ENCODE data around the gene PLD2. TPM values are rescaled to one million over a fixed set of nuclear protein-coding genes. Genes with fewer than 3 reads are reported as not detected.

Gene PLD2
- total and polyA plus RNA-seq, 8 donors, result 11.7 to 26.1 (median 17.9) TPM

DNA sequence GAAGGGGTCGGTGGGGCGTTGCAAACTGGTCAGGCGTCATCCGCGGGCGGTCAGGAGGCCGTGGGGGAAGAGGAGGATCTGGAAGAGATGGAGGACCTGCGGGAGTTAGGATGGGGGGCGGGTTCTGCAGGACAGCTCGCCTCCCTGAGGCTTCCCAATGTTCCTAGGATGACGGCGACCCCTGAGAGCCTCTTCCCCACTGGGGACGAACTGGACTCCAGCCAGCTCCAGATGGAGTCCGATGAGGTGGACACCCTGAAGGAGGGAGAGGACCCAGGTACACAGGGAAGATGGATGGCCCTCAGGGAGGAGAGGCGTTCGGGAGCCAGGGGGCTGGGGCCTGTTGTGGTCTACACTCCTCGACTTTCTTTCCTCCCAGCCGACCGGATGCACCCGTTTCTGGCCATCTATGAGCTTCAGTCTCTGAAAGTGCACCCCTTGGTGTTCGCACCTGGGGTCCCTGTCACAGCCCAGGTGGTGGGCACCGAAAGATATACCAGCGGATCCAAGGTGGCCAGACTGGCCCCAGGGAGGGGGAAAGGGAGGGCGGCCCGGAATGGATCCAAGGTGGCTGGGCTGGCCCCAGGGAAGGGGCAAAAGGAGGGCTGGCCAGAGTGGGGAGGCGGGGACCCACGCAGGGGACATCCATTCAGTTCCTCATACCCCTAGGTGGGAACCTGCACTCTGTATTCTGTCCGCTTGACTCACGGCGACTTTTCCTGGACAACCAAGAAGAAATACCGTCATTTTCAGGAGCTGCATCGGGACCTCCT is 839 bp downstream of the PLD2 start:
- Histone ChIP-seq H3K27me3 (no peaks in the 10 kb centered on the region), H3K4me1 (peaks cover 0 to 12% (median 6%) of the 10 kb centered on the region in 3 donors), H3K9me3 (no peaks in the 10 kb centered on the region), H3K36me3 (no peaks in the 10 kb centered on the region), H3K27ac (peak overlapping the region in 1 of 4 donors; percentile 41), H3K4me3 (peak overlapping the region; percentile 58 to 78 (median 73))
- ATAC-seq (peak; percentile 3 to 23 (median 16)), DNase-seq (peak in 3 of 6 donors; percentile 61 to 75 (median 62)), FAIRE-seq (no peak)
- TF ChIP-seq, protein P1, sequence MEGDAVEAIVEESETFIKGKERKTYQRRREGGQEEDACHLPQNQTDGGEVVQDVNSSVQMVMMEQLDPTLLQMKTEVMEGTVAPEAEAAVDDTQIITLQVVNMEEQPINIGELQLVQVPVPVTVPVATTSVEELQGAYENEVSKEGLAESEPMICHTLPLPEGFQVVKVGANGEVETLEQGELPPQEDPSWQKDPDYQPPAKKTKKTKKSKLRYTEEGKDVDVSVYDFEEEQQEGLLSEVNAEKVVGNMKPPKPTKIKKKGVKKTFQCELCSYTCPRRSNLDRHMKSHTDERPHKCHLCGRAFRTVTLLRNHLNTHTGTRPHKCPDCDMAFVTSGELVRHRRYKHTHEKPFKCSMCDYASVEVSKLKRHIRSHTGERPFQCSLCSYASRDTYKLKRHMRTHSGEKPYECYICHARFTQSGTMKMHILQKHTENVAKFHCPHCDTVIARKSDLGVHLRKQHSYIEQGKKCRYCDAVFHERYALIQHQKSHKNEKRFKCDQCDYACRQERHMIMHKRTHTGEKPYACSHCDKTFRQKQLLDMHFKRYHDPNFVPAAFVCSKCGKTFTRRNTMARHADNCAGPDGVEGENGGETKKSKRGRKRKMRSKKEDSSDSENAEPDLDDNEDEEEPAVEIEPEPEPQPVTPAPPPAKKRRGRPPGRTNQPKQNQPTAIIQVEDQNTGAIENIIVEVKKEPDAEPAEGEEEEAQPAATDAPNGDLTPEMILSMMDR (IDR thresholded peaks at IDR 0.05), result no peak
- intact Hi-C loops (cut with DNase I), result no loop called here
- 20 to 27% methylated on average over 32 of the region's 32 CpGs for WGBS, 2 donors

DNA sequence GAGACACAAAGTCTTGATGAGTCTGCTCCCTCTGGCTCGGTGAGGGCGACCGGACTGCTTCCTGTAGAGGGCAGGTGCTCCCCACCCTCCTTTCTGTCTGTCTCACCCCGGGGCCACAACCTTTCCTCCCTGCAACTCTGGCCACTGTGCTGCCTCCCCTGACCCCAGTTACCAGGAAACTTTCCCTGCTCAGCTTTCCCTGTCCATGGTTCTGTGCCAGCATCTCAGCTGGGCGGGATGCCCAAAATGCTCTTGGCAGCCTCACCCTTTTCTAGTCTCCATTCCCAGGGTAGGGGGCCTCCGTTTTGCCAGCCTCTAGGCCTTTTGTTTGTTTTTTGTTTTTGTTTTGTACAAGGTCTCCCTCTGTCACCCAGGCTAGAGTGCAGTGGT is 1.4 kb downstream of the PLD2 start:
- peaks cover 0 to 12% (median 6%) of the 10 kb centered on the region in 3 donors for H3K4me1 ChIP-seq
- intact Hi-C loops (cut with DNase I), result no loop called here
- no peaks in the 10 kb centered on the region for H3K9me3 ChIP-seq
- ATAC-seq, result peak in 3 of 4 donors; percentile 37 to 44 (median 38)
- no peaks in the 10 kb centered on the region for H3K27me3 ChIP-seq
- WGBS, 2 donors, result 24 to 25% methylated on average over 6 of the region's 6 CpGs
- FAIRE-seq, result no peak
- H3K4me3 ChIP-seq, result peak overlapping the region in 1 of 4 donors; percentile 78
- DNase-seq, result peak; percentile 45 to 82 (median 78)
- TF ChIP-seq, protein P1 (IDR thresholded peaks at IDR 0.05), result no peak
- H3K36me3 ChIP-seq, result no peaks in the 10 kb centered on the region
- no peak overlapping the region for H3K27ac ChIP-seq

DNA sequence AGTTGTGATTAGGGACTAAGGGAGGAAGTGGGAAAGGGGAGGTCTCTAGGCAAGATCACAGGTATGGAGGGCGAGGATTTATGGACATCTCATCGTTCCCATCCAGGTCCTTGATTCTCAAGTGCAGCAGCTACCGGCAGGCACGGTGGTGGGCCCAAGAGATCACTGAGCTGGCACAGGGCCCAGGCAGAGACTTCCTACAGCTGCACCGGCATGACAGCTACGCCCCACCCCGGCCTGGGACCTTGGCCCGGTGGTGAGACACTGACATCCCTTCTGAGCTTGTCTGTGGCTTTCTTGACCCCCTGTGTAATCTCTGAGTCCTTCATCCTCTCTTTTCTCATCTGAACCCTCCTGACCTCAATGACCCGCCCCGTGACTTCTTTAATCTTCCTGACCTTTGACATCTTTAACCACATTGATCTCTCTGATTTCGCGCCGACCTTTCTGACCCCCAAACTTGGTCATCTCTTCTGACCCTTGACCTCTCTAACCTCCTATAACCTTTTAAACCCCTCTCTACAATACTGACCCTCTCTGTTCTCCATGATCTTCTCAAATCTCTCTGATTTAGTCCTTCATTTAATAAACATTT is 3.8 kb downstream of the PLD2 start:
- peak in 1 of 6 donors; percentile 66 for DNase-seq
- Histone ChIP-seq H3K9me3 (no peaks in the 10 kb centered on the region), H3K4me1 (peaks cover 0 to 12% (median 6%) of the 10 kb centered on the region in 3 donors), H3K27me3 (no peaks in the 10 kb centered on the region), H3K36me3 (no peaks in the 10 kb centered on the region), H3K27ac (no peak overlapping the region), H3K4me3 (no peak overlapping the region)
- TF ChIP-seq, protein P1 (IDR thresholded peaks at IDR 0.05), result no peak
- intact Hi-C loops (cut with DNase I), result no loop called here
- no peak for FAIRE-seq
- WGBS, 2 donors, result 81 to 85% methylated on average over 13 of the region's 13 CpGs
- ATAC-seq, result no peak

DNA sequence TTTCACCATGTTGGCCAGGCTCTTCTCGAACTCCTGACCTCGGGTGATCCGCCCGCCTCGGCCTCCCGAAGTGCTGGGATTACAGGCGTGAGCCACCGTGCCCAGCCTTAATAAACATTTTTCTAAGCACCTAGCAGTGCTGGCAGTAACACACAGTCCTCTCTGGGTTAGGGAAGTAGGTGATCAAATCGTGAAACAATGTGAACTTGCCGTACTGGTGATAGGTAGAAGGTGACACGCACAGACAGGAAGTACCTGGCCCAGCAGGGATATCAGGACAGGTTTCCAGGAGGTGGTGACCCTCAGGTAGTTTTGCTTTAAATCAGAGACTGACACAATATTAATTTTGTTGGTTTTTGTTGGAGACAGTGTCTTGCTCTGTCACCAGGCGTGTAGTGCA is 4.5 kb downstream of the PLD2 start:
- TF ChIP-seq, protein P1 (IDR thresholded peaks at IDR 0.05), result no peak
- no peaks in the 10 kb centered on the region for H3K36me3 ChIP-seq
- WGBS, 2 donors, result 94 to 95% methylated on average over 12 of the region's 12 CpGs
- ATAC-seq (no peak), FAIRE-seq (no peak), DNase-seq (peak in 1 of 6 donors; percentile 1)
- H3K27me3 ChIP-seq, result no peaks in the 10 kb centered on the region
- intact Hi-C loops (cut with DNase I), result no loop called here
- no peaks in the 10 kb centered on the region for H3K9me3 ChIP-seq
- H3K4me1 ChIP-seq, result peaks cover 0 to 9% (median 6%) of the 10 kb centered on the region in 3 donors
- H3K4me3 ChIP-seq, result no peak overlapping the region
- H3K27ac ChIP-seq, result no peak overlapping the region

Data from pancreas (tissue), 10 donors.